ENCODE results near the gene DYNLT1. TPM values are rescaled to one million over a fixed set of nuclear protein-coding genes. Genes with fewer than 3 reads are reported as not detected.

Gene DYNLT1
- total and polyA plus RNA-seq, 9 of the 15 experiments (the other 6 are each of a cell fraction or from before 2014, with no cell fraction given): 42.2 to 583 (median 127) TPM

DNA sequence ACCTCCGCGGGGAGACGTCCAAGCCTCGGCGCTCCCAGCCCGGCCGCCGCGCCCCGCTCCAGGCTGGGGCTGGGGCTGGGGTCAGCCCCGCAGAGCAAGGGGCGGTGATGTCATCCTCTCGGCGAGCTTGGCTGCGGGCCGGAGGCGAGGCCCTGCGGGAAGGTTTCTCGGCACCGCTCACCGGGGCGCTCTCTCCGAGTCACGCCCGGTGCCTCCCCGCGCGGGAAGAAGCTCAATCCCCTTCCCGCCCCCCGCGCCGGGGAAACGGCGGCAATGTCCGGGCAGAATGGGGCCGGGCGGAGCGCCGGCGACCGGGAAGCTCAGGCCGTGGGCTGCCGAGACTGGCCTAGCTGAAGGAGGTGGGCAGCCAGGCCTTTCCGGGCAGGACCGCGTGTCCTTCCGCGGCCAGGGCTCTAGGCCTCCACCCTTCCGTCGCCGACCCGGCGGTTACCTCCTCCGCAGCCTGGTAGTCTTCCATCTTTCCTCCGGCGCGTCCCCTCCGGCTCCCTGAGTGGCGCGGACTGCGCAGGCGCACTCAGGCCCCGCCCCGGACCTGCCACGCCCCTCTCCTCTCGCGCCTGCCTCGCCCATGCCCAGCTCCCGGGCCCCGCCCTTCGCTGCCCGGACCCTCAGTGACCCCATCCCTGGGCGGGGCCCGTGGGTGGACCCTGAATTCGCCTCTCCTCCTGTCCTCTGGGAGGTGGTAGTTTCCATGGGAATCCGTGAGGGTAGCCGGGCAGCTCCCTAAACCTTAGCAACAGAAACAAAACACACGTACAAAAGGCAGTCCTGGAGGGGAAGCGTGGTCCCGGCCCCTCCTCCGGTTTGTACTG, at the start of gene DYNLT1 (continued):
- TF ChIP-seq, protein P1, sequence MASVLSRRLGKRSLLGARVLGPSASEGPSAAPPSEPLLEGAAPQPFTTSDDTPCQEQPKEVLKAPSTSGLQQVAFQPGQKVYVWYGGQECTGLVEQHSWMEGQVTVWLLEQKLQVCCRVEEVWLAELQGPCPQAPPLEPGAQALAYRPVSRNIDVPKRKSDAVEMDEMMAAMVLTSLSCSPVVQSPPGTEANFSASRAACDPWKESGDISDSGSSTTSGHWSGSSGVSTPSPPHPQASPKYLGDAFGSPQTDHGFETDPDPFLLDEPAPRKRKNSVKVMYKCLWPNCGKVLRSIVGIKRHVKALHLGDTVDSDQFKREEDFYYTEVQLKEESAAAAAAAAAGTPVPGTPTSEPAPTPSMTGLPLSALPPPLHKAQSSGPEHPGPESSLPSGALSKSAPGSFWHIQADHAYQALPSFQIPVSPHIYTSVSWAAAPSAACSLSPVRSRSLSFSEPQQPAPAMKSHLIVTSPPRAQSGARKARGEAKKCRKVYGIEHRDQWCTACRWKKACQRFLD (CRISPR knock-in tag; IDR thresholded peaks at IDR 0.05): no peak
- TF ChIP-seq TRIM24 (IDR thresholded peaks at IDR 0.05) (peak in 1 of 2 experiments; percentile 50; a peak in 1 of 4 replicates), MTA2 (IDR thresholded peaks at IDR 0.05; ENCODE audit: low read depth) (no peak), NCOA4 (IDR thresholded peaks at IDR 0.05; ENCODE audit: partially characterized antibody) (no peak), NFIC (IDR thresholded peaks at IDR 0.05) (peak; percentile 46), PHF8 (IDR thresholded peaks at IDR 0.05; ENCODE audit: borderline replicate concordance, low read length) (peak; percentile 98), SRSF1 (IDR thresholded peaks at IDR 0.05; ENCODE audit: low read depth, low read length) (peak; percentile 89; the same call in 1 of the 2 replicates), ZNF699 (CRISPR knock-in tag; IDR thresholded peaks at IDR 0.05; ENCODE audit: insufficient replicate concordance) (no peak), ELF4 (CRISPR knock-in tag; IDR thresholded peaks at IDR 0.05) (no peak), CCAR2 (IDR thresholded peaks at IDR 0.05; ENCODE audit: low read depth, low read length) (no peak), FOXP1 (CRISPR knock-in tag; IDR thresholded peaks at IDR 0.05) (peak; percentile 88), ZNF507 (tag; conservative IDR thresholded peaks at IDR 0.05) (no peak), MAFK (IDR thresholded peaks at IDR 0.05; ENCODE audit: low read length) (no peak), KLF6 (CRISPR knock-in tag; IDR thresholded peaks at IDR 0.05; ENCODE audit: borderline replicate concordance) (0 out of 2 replicates have a peak, but pooled peaks have one; percentile 67), POLR3G (IDR thresholded peaks at IDR 0.05; ENCODE audit: extremely low read depth, insufficient read length, insufficient replicate concordance) (no peak)
- TF ChIP-seq, protein P2, sequence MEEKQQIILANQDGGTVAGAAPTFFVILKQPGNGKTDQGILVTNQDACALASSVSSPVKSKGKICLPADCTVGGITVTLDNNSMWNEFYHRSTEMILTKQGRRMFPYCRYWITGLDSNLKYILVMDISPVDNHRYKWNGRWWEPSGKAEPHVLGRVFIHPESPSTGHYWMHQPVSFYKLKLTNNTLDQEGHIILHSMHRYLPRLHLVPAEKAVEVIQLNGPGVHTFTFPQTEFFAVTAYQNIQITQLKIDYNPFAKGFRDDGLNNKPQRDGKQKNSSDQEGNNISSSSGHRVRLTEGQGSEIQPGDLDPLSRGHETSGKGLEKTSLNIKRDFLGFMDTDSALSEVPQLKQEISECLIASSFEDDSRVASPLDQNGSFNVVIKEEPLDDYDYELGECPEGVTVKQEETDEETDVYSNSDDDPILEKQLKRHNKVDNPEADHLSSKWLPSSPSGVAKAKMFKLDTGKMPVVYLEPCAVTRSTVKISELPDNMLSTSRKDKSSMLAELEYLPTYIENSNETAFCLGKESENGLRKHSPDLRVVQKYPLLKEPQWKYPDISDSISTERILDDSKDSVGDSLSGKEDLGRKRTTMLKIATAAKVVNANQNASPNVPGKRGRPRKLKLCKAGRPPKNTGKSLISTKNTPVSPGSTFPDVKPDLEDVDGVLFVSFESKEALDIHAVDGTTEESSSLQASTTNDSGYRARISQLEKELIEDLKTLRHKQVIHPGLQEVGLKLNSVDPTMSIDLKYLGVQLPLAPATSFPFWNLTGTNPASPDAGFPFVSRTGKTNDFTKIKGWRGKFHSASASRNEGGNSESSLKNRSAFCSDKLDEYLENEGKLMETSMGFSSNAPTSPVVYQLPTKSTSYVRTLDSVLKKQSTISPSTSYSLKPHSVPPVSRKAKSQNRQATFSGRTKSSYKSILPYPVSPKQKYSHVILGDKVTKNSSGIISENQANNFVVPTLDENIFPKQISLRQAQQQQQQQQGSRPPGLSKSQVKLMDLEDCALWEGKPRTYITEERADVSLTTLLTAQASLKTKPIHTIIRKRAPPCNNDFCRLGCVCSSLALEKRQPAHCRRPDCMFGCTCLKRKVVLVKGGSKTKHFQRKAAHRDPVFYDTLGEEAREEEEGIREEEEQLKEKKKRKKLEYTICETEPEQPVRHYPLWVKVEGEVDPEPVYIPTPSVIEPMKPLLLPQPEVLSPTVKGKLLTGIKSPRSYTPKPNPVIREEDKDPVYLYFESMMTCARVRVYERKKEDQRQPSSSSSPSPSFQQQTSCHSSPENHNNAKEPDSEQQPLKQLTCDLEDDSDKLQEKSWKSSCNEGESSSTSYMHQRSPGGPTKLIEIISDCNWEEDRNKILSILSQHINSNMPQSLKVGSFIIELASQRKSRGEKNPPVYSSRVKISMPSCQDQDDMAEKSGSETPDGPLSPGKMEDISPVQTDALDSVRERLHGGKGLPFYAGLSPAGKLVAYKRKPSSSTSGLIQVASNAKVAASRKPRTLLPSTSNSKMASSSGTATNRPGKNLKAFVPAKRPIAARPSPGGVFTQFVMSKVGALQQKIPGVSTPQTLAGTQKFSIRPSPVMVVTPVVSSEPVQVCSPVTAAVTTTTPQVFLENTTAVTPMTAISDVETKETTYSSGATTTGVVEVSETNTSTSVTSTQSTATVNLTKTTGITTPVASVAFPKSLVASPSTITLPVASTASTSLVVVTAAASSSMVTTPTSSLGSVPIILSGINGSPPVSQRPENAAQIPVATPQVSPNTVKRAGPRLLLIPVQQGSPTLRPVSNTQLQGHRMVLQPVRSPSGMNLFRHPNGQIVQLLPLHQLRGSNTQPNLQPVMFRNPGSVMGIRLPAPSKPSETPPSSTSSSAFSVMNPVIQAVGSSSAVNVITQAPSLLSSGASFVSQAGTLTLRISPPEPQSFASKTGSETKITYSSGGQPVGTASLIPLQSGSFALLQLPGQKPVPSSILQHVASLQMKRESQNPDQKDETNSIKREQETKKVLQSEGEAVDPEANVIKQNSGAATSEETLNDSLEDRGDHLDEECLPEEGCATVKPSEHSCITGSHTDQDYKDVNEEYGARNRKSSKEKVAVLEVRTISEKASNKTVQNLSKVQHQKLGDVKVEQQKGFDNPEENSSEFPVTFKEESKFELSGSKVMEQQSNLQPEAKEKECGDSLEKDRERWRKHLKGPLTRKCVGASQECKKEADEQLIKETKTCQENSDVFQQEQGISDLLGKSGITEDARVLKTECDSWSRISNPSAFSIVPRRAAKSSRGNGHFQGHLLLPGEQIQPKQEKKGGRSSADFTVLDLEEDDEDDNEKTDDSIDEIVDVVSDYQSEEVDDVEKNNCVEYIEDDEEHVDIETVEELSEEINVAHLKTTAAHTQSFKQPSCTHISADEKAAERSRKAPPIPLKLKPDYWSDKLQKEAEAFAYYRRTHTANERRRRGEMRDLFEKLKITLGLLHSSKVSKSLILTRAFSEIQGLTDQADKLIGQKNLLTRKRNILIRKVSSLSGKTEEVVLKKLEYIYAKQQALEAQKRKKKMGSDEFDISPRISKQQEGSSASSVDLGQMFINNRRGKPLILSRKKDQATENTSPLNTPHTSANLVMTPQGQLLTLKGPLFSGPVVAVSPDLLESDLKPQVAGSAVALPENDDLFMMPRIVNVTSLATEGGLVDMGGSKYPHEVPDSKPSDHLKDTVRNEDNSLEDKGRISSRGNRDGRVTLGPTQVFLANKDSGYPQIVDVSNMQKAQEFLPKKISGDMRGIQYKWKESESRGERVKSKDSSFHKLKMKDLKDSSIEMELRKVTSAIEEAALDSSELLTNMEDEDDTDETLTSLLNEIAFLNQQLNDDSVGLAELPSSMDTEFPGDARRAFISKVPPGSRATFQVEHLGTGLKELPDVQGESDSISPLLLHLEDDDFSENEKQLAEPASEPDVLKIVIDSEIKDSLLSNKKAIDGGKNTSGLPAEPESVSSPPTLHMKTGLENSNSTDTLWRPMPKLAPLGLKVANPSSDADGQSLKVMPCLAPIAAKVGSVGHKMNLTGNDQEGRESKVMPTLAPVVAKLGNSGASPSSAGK (IDR thresholded peaks at IDR 0.05): peak; percentile 90
